Activated effector memory CD4-positive, alpha-beta T cell treated with anti-CD3 and anti-CD28 coated beads, Interleukin-2, amount 50 U/mL, for 16 hours (primary cell): ENCODE results near the gene SLC25A20.
"Not testable (repeated sequence)": the region's sequence is repeated elsewhere in the genome, so short reads cannot be mapped to it uniquely, and the experiment has no call there.

Source experiments
- DNase-seq: peaks from one replicate; pipeline ENCODE4 v3.0.0-alpha.2; 2020

SLC25A20 gene

GRCh38 chr3:48845170-48845569 lies 53.5 kb downstream of the SLC25A20 start:
- DNase-seq, result peak; percentile 24

GRCh38 chr3:48837163-48837562 lies 61.5 kb downstream of the SLC25A20 start:
- no peak for DNase-seq

GRCh38 chr3:48835650-48836366 lies 62.9 kb downstream of the SLC25A20 start:
- DNase-seq, result peak; percentile 13

- DNase-seq, result no peak
Measured at GRCh38 chr3:48832684-48833083, 66.0 kb downstream of the SLC25A20 start.

GRCh38 chr3:48830715-48831114 lies 68.0 kb downstream of the SLC25A20 start:
- DNase-seq, result no peak

- DNase-seq, result not testable (repeated sequence)
Measured at GRCh38 chr3:48829525-48829924, 69.2 kb downstream of the SLC25A20 start.

GRCh38 chr3:48827874-48828273 lies 70.8 kb downstream of the SLC25A20 start:
- DNase-seq, result not testable (repeated sequence)

- no peak for DNase-seq
Measured at GRCh38 chr3:48826451-48826850, 72.2 kb downstream of the SLC25A20 start.

- no peak for DNase-seq
Measured at GRCh38 chr3:48820612-48821324, 77.9 kb downstream of the SLC25A20 start.

- no peak for DNase-seq
Measured at GRCh38 chr3:48819234-48820221, 79.2 kb downstream of the SLC25A20 start.

- no peak for DNase-seq
Measured at GRCh38 chr3:48811524-48811923, 87.2 kb downstream of the SLC25A20 start.
